Measurements from ENCODE around the gene LNX1. TPM values are rescaled to one million over a fixed set of nuclear protein-coding genes. Genes with fewer than 3 reads are reported as not detected.

LNX1 gene
- total and polyA plus RNA-seq, 2 of the 8 experiments (the other 6 are each of a cell fraction or from before 2014, with no cell fraction given), result 2.7 to 3.8 TPM

DNA sequence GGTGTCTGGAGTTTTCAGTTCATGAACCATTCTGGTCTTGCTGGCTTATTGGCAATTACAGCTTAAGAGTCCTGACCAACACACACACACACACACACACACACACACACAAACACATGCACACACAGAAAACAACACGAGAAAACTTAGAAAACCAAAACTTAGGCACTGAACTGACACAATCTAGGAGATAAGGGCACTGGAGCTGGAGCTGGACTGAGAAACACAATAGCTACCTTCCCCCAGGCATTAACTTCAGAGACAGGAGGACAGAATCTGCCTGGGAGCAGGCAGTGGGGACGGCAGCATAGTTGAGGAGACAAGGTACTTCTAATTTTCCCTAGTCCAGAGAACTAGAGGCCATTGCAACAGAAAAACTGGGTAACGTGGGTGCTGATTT lies 62.3 kb downstream of the LNX1 start (continued):
- TF ChIP-seq TAF7 (optimal IDR thresholded peaks at IDR 0.05; ENCODE audit: borderline replicate concordance, low read depth, low read length) (no peak), BACH1 (IDR thresholded peaks at IDR 0.05; ENCODE audit: low read length) (no peak), SIX5 (IDR thresholded peaks at IDR 0.05; ENCODE audit: low read depth, low read length) (no peak)

All from H1 (cell line).